ENCODE results near the gene TEX29. TPM values are rescaled to one million over a fixed set of nuclear protein-coding genes. Genes with fewer than 3 reads are reported as not detected.

Gene TEX29
- total RNA-seq, 3 donors from 2014 or later = 0.64 TPM; not detected in 2

GRCh38 chr13:111365149-111366005, 44.9 kb downstream of the TEX29 start:
- H3K9me3 ChIP-seq = no peaks in the 10 kb centered on the region
- no peak for DNase-seq (ENCODE audit: low spot score in 2 of 2)
- no peak overlapping the region for H3K27ac ChIP-seq
- no peak for TF ChIP-seq CTCF (IDR thresholded peaks at IDR 0.05)
- TF ChIP-seq POLR2AphosphoS5 (IDR thresholded peaks at IDR 0.05) = no peak
- no peak for TF ChIP-seq POLR2A (IDR thresholded peaks at IDR 0.05)
- no peaks in the 10 kb centered on the region for H3K36me3 ChIP-seq
- no peaks in the 10 kb centered on the region for H3K4me1 ChIP-seq
- intact Hi-C loops (cut with DNase I; ENCODE audit: low total_unique reads) = no loop called here
- peaks cover 0 to 32% of the 10 kb centered on the region in 2 donors for H3K27me3 ChIP-seq
- H3K4me3 ChIP-seq = no peak overlapping the region

GRCh38 chr13:111367340-111367739, 46.9 kb downstream of the TEX29 start:
- DNase-seq (ENCODE audit: low spot score in 2 of 2) = no peak
- intact Hi-C loops (cut with DNase I; ENCODE audit: low total_unique reads) = no loop called here
- H3K27me3 ChIP-seq = peaks cover 0 to 15% of the 10 kb centered on the region in 2 donors
- no peak overlapping the region for H3K4me3 ChIP-seq
- no peaks in the 10 kb centered on the region for H3K36me3 ChIP-seq
- H3K4me1 ChIP-seq = no peaks in the 10 kb centered on the region
- no peak overlapping the region for H3K27ac ChIP-seq
- TF ChIP-seq POLR2A (IDR thresholded peaks at IDR 0.05) (no peak), POLR2AphosphoS5 (IDR thresholded peaks at IDR 0.05) (no peak), CTCF (IDR thresholded peaks at IDR 0.05) (no peak)
- H3K9me3 ChIP-seq = no peaks in the 10 kb centered on the region

- Histone ChIP-seq H3K27me3 (peaks cover 0 to 9% of the 10 kb centered on the region in 2 donors), H3K4me3 (no peak overlapping the region), H3K4me1 (no peaks in the 10 kb centered on the region), H3K27ac (no peak overlapping the region), H3K36me3 (no peaks in the 10 kb centered on the region), H3K9me3 (no peaks in the 10 kb centered on the region)
- no peak for DNase-seq (ENCODE audit: low spot score in 2 of 2)
- no peak for TF ChIP-seq POLR2AphosphoS5 (IDR thresholded peaks at IDR 0.05)
- TF ChIP-seq POLR2A (IDR thresholded peaks at IDR 0.05) = no peak
- TF ChIP-seq CTCF (IDR thresholded peaks at IDR 0.05) = no peak
- intact Hi-C loops (cut with DNase I; ENCODE audit: low total_unique reads) = no loop called here
Measured at GRCh38 chr13:111368091-111368490, 47.6 kb downstream of the TEX29 start.

- Histone ChIP-seq H3K4me1 (no peaks in the 10 kb centered on the region), H3K27ac (no peak overlapping the region), H3K27me3 (no peaks in the 10 kb centered on the region), H3K9me3 (no peaks in the 10 kb centered on the region), H3K4me3 (no peak overlapping the region), H3K36me3 (no peaks in the 10 kb centered on the region)
- intact Hi-C loops (cut with DNase I; ENCODE audit: low total_unique reads) = no loop called here
- DNase-seq (ENCODE audit: low spot score in 2 of 2) = no peak
- TF ChIP-seq CTCF (IDR thresholded peaks at IDR 0.05) (no peak), POLR2AphosphoS5 (IDR thresholded peaks at IDR 0.05) (no peak), POLR2A (IDR thresholded peaks at IDR 0.05) (no peak)
Measured at GRCh38 chr13:111370147-111370546, 49.7 kb downstream of the TEX29 start.
